Endothelial cell of umbilical vein (primary cell): Measurements from ENCODE around the gene SMOC2. TPM values are rescaled to one million over a fixed set of nuclear protein-coding genes. Genes with fewer than 3 reads are reported as not detected.

Experiments
- BruUV-seq: library from RNA; stranded (reverse); fragments of 400-500 nt; replicated peaks from 2 replicates; lab custom pipeline; 2021; lab: Mats Ljungman, UMichigan
- CTCF ChIA-PET: fragments of 300-600, 350-600 bp; sonication (Branson Sonifier 250); formaldehyde crosslinking; loops from one replicate; lab custom pipeline; 2021; ENCODE audit warnings: antibody characterized with exemption, inconsistent platforms; lab: Charles Lee
- POLR2A ChIA-PET: fragments of 300-600, 350-600 bp; sonication (Branson Sonifier 250); formaldehyde crosslinking; loops from one replicate; lab custom pipeline; 2021; ENCODE audit warnings: antibody characterized with exemption, inconsistent platforms; lab: Charles Lee
- DNase-seq: peaks from one replicate; pipeline ENCODE4 v3.0.0-alpha.2; 2011; ENCODE audit warnings: low read depth, low spot score
- FAIRE-seq: peaks from 2 replicates; lab custom pipeline; 2011; peaks lifted over from hg19 to GRCh38; lab: Jason Lieb, UNC
- H2AFZ ChIP-seq: 2 replicates; pipeline ENCODE4 v1.6.0; 2012; ENCODE audit warnings: low read depth, low read length, control low read depth, inconsistent platforms
- H3K27ac ChIP-seq: 2 replicates; pipeline ENCODE4 v1.5.1; 2011; ENCODE audit warnings: low read depth, mild to moderate bottlenecking, control low read depth, low read length, moderate library complexity; ENCODE audit not compliant: insufficient read depth
- H3K27me3 ChIP-seq, 2 experiments: 2 replicates each; pipeline versions ENCODE4 v1.6.0 to v1.6.1; 2011; ENCODE audit warnings: low read length in 2 of 2, mixed read lengths in 1 of 2; ENCODE audit not compliant: control insufficient read depth in 2 of 2, insufficient read depth in 2 of 2
- H3K36me3 ChIP-seq, 2 experiments: 2 replicates in 1 of 2; 3 replicates in 1 of 2; pipeline ENCODE4 v1.5.1; 2011; ENCODE audit warnings: low read length in 2 of 2, mild to moderate bottlenecking in 1 of 2, moderate library complexity in 1 of 2; ENCODE audit not compliant: control insufficient read depth in 2 of 2, insufficient read depth in 2 of 2; ENCODE audit errors: extremely low read depth in 1 of 2
- H3K4me1 ChIP-seq: 3 replicates; pipeline ENCODE4 v1.5.1; 2011; ENCODE audit warnings: mild to moderate bottlenecking, low read length; ENCODE audit not compliant: control insufficient read depth, insufficient read depth; ENCODE audit errors: extremely low read depth
- H3K4me2 ChIP-seq: 2 replicates; pipeline ENCODE4 v1.6.1; 2011; ENCODE audit warnings: low read length, control low read depth, mixed read lengths; ENCODE audit not compliant: insufficient read depth
- H3K4me3 ChIP-seq, 3 experiments: fragments of 200-600 bp in 1 of 3; sonication (generic), shearing (Covaris generic) in 1 of 3; replicated peaks in 1 of 3; 2 replicates each; pipeline ENCODE4 v1.5.1; 2011 to 2016; ENCODE audit warnings: control low read depth in 3 of 3, low read length in 3 of 3, mild to moderate bottlenecking in 2 of 3, inconsistent platforms in 1 of 3, low read depth in 1 of 3, moderate library complexity in 1 of 3; ENCODE audit not compliant: insufficient read depth in 1 of 3
- H3K79me2 ChIP-seq: 2 replicates; pipeline ENCODE4 v1.6.0; 2012; ENCODE audit warnings: low read length, inconsistent platforms; ENCODE audit not compliant: control insufficient read depth, insufficient read depth
- H3K9ac ChIP-seq: replicated peaks from 2 replicates; pipeline ENCODE3; 2011; ENCODE audit warnings: low read length, control low read depth; ENCODE audit not compliant: insufficient read depth; ENCODE audit errors: extremely low read depth
- H3K9me1 ChIP-seq: replicated peaks from 3 replicates; pipeline ENCODE4 v1.6.0; 2011; ENCODE audit warnings: mild to moderate bottlenecking, low read length; ENCODE audit not compliant: control insufficient read depth, insufficient read depth; ENCODE audit errors: extremely low read depth
- H3K9me3 ChIP-seq: replicated peaks from 2 replicates; pipeline ENCODE4 v1.5.1; 2012; ENCODE audit warnings: low read length, inconsistent platforms; ENCODE audit not compliant: control insufficient read depth, insufficient read depth
- H4K20me1 ChIP-seq: replicated peaks from 2 replicates; pipeline ENCODE3; 2011; ENCODE audit warnings: mild to moderate bottlenecking, low read length; ENCODE audit not compliant: control insufficient read depth, insufficient read depth; ENCODE audit errors: extremely low read depth
- CTCF ChIP-seq, 2 donors: IDR thresholded peaks; 1 replicate in 1 of 2; 2 replicates in 1 of 2; pipeline ENCODE4 v1.5.1; 2011; ENCODE audit warnings: low read length in 2 of 2, mild to moderate bottlenecking in 2 of 2, moderate library complexity in 2 of 2, control low read depth in 1 of 2, inconsistent platforms in 1 of 2, low read depth in 1 of 2; ENCODE audit not compliant: insufficient read depth in 1 of 2; ENCODE audit errors: extremely low read depth in 1 of 2
- EZH2 ChIP-seq: IDR thresholded peaks from 2 replicates; pipeline ENCODE4 v1.6.1; 2012; ENCODE audit warnings: borderline replicate concordance, low read depth, mild to moderate bottlenecking, moderate library complexity, low read length, inconsistent platforms; ENCODE audit not compliant: severe bottlenecking
- FOS ChIP-seq: IDR thresholded peaks from 2 replicates; pipeline ENCODE4 v1.6.1; 2011; ENCODE audit warnings: mild to moderate bottlenecking, low read length, moderate library complexity, borderline replicate concordance; ENCODE audit not compliant: insufficient read depth
- GATA2 ChIP-seq: IDR thresholded peaks from 2 replicates; pipeline ENCODE4 v1.7.0; 2011; ENCODE audit warnings: low read depth, mild to moderate bottlenecking, moderate library complexity, mixed read lengths, low read length; ENCODE audit not compliant: insufficient read length, insufficient read depth
- JUN ChIP-seq: IDR thresholded peaks from 2 replicates; pipeline ENCODE4 v1.6.1; 2011; ENCODE audit warnings: borderline replicate concordance, low read depth; ENCODE audit not compliant: insufficient read length, insufficient read depth
- MAX ChIP-seq: IDR thresholded peaks from 2 replicates; pipeline ENCODE4 v1.6.1; 2011; ENCODE audit not compliant: insufficient read depth, insufficient read length
- MYC ChIP-seq: IDR thresholded peaks from one replicate; pipeline ENCODE4 v1.6.1; 2011; ENCODE audit warnings: mild to moderate bottlenecking, low read depth, low read length
- POLR2A ChIP-seq: IDR thresholded peaks from 2 replicates; pipeline ENCODE4 v1.6.1; 2012; ENCODE audit warnings: low read depth, mild to moderate bottlenecking, control low read depth, low read length
- POLR2AphosphoS5 ChIP-seq: IDR thresholded peaks from 2 replicates; pipeline ENCODE4 v1.6.1; 2012; ENCODE audit warnings: low read depth, mild to moderate bottlenecking, control low read depth, low read length, moderate library complexity; ENCODE audit not compliant: insufficient read depth
- dilution Hi-C: fragments of 300-500 bp; cut with MboI; formaldehyde crosslinking; loops from one replicate; pipeline ENCODE4 v1.15.0; 2019; ENCODE audit warnings: low sequenced_read_pairs; ENCODE audit not compliant: extremely low pct_ligation_motif_present
- intact Hi-C: fragments of 100-400 bp; cut with micrococcal nuclease; formaldehyde crosslinking; loops from one replicate; pipeline ENCODE4 v1.10.0; 2022
- polyA plus RNA-seq, 4 experiments: library from polyadenylated mRNA; depleted of rRNA in 3 of 4; stranded (reverse) in 3 of 4; unstranded in 1 of 4; fragments of >200 nt; gene quantifications; 2 replicates each; pipeline versions ENCODE4 v1.2.1 to v1.2.3, GENCODE V29; 2011 to 2012; ENCODE audit warnings: missing spikeins in 1 of 4
- total RNA-seq: library from RNA; stranded (reverse); gene quantifications from 2 replicates; pipeline ENCODE4 v1.2.3, GENCODE V29; 2021

The SMOC2 gene
- total and polyA plus RNA-seq, 2 donors (not counting 3 experiments of a cell fraction or from before 2014, with no cell fraction given), result not detected

- dilution Hi-C loops, result no loop called here
- BruUV-seq, result no TSS peak
- Histone ChIP-seq H3K9ac (no peak overlapping the region), H3K27ac (no peak overlapping the region), H3K4me2 (no peak overlapping the region), H2AFZ (no peak overlapping the region), H3K9me1 (no peaks in the 10 kb centered on the region), H3K4me1 (no peaks in the 10 kb centered on the region), H3K4me3 (no peak overlapping the region), H3K9me3 (no peaks in the 10 kb centered on the region), H3K36me3 (no peaks in the 10 kb centered on the region), H3K27me3 (no peaks in the 10 kb centered on the region), H3K79me2 (no peaks in the 10 kb centered on the region), H4K20me1 (no peaks in the 10 kb centered on the region)
- POLR2A ChIA-PET, result no interaction called here
- TF ChIP-seq MYC, result no peak
- no peak for TF ChIP-seq JUN
- no peak for TF ChIP-seq MAX
- TF ChIP-seq EZH2, result no peak
- TF ChIP-seq POLR2AphosphoS5, result no peak
- TF ChIP-seq POLR2A, result no peak
- no peak for TF ChIP-seq CTCF (IDR thresholded peaks at IDR 0.05; ENCODE audit: extremely low read depth in 1 of 2, insufficient read depth in 1 of 2, low read depth in 1 of 2, low read length in 2 of 2)
- TF ChIP-seq FOS, result no peak
- TF ChIP-seq GATA2, result no peak
- CTCF ChIA-PET, result no interaction called here
- intact Hi-C loops, result no loop called here
- DNase-seq (no peak), FAIRE-seq (no peak)
Measured at GRCh38 chr6:168485818-168486217, 44.8 kb downstream of the SMOC2 start.
